ENCODE data around the gene ARR3. TPM values are rescaled to one million over a fixed set of nuclear protein-coding genes. Genes with fewer than 3 reads are reported as not detected.
"Not testable (repeated sequence)": the region's sequence is repeated elsewhere in the genome, so short reads cannot be mapped to it uniquely, and the experiment has no call there.

Gene ARR3
- total RNA-seq, 2 experiments from 2014 or later = not detected

DNA sequence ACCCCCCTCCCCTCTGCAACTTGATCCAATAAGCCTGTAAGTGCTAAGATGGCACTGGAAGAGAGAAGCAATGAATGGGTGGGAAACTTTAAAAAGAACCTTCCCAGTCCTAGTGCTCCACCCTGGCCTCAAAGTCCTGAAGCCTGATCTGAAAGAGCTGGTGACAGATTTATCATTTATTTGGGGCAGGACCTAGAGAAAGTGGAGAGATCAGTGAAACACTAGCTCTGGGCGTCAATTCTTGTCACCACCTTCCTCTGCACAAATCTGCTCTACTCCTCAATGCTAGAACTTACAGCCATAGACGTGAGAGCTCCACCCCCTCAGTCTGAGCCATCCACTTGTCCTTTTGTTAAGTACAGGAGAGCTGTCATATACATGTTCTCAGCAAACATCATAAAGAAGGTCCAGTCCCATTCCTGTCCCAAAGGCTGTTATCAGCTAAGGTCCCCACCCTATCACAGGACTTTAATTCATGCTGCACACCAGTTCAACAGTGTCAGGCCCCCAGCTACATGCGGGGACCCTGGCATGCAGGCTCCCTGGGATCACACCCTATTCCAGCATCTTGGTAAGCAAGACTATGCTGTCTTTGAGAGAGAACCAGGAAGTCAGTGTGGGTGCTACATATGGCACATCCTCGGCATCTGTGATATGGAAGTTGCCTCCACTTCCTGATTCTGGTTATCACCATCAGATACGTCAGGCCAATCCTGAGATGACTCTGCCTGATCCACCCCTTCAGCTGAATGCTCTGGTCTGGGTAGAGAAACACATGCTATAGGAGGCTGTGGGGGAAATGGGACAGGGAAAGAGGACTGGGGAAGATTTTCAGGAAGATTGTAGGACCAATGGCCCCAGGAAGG, 10.5 kb upstream of the ARR3 start:
- Mint-ChIP-seq H3K4me1 (peaks cover 15% of the 10 kb centered on the region), H3K4me3 (peak overlapping the region; percentile 11), H3K9me3 (no peaks in the 10 kb centered on the region), H3K27ac (no peak overlapping the region), H3K27me3 (no peaks in the 10 kb centered on the region), H3K36me3 (peaks cover 10% of the 10 kb centered on the region)
- DNase-seq = no peak

DNA sequence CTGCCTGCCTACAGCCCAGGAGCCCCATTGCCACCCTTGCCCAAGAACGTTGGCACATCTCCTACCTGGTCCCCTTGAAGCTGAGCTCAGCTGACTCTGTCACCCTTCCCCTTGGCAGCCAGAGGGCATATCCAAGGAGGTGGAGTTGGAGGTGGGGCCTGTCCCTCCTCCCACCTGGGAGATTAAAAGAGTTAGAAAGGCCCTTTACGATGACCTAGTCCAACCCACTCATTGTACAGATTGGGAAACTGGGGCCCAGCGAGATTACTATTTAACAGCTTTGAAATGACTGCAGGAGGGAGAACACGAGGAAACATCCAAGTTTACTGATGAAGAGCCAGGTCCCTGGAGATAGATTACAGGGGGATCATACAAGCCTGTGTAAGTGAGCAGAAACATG, 8.0 kb upstream of the ARR3 start, which contains the start of gene P2RY4:
Gene P2RY4 (minus strand): TSS at position 101 of the 400 bp plus-strand sequence. CDS start 580 bp downstream, outside the sequence.
- no peaks in the 10 kb centered on the region for H3K27me3 Mint-ChIP-seq
- H3K4me1 Mint-ChIP-seq = no peaks in the 10 kb centered on the region
- peaks cover 3% of the 10 kb centered on the region for H3K36me3 Mint-ChIP-seq
- DNase-seq = no peak
- no peak within 1 kb of the TSS for H3K4me3 Mint-ChIP-seq
- no peaks in the 10 kb centered on the region for H3K9me3 Mint-ChIP-seq
- H3K27ac Mint-ChIP-seq = no peak within 1 kb of the TSS

DNA sequence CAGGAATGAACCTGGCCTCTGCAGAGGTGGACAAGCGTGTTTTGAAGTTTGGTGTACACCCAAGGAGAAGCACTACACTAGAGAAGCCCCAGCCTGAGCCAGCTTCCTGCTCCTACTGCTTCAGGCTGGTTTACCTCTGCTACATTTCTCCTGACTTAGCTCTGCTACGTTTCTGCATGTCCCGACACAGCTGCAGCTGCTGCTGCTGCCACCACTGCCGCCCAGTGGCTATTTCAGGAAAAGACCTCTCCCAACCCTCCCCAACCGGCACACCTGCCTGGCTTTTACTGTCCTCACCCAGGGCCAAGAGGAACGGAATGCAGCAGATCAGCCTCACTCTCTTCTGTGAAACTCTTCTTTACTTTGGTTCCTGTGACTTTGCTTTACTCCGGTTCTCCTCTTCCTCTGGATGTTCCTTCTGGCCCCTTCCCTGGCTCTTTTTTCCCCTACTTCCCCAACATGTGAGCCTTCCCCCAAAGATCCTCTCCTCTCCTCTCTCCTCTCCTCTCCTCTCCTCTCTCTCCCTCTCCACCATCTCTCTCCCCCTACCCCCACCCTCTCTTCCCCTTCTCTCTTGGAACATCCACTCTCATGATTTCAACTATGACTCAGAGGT, 5.1 kb upstream of the ARR3 start:
- Mint-ChIP-seq H3K27me3 (no peaks in the 10 kb centered on the region), H3K4me3 (no peak overlapping the region), H3K27ac (no peak overlapping the region), H3K36me3 (peaks cover 3% of the 10 kb centered on the region), H3K4me1 (no peaks in the 10 kb centered on the region), H3K9me3 (no peaks in the 10 kb centered on the region)
- DNase-seq = peak; percentile 36

DNA sequence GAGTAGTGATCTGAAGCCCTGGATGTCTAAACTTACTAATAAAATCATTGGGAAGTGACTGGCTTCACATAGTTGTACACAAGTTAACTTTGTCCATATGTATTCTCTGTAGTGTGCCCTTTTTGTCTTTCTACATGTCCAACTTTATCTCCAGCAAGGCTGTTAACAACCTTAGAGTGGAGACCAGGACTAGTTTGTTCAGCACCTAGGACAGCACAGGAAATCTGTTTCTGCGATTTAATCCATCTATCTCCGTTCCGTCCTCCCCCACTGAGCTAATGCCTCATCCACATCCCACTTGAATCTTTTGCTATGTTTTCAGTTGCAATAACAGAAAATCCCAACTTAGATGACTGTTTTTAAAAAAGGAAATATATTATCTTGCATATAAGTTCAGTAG, 3.4 kb upstream of the ARR3 start:
- Mint-ChIP-seq H3K4me3 (no peak overlapping the region), H3K36me3 (peaks cover 1% of the 10 kb centered on the region), H3K4me1 (no peaks in the 10 kb centered on the region), H3K9me3 (no peaks in the 10 kb centered on the region), H3K27ac (no peak overlapping the region), H3K27me3 (no peaks in the 10 kb centered on the region)
- DNase-seq = no peak

DNA sequence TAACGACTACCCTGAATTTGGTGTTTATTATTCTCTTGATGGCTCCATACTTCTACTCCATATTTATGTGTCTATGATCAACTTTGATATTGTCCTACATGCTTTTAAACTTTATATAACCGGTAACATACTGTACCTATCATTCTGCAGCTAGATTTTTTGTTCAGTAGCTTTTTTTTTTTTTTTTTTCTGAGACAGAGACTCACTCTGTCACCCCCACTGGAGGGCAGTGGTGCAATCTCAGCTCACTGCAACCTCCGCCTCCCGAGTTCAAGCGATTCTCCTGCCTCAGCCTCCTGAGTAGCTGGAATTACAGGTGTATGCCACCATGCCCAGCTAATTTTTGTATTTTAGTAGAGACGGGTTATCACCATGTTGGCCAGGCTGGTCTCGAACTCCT, 5.9 kb downstream of the ARR3 start:
- H3K27me3 Mint-ChIP-seq, DNase-seq, H3K27ac Mint-ChIP-seq, H3K4me1 Mint-ChIP-seq, H3K36me3 Mint-ChIP-seq, H3K4me3 Mint-ChIP-seq, H3K9me3 Mint-ChIP-seq: not testable (repeated sequence)

DNA sequence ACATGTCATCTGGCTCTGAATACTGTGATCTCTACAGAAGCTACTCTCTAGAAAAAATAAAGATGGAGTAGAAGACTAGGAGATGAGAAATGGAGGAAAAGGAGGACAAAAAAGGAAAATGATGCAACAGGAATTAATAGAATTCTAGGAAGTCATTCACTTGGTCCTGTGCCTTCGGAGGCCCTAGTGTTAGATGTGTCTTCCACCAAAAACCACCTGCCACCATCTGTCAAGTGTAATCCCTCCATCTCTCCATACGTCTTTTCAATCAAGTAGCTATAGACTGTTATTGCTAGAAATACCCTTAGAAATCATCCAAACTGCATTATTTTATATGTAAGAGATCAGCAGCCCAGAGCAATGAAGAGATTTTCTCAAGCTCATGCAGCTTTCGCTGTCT, 10.9 kb downstream of the ARR3 start:
- DNase-seq = no peak
- no peak overlapping the region for H3K27ac Mint-ChIP-seq
- no peaks in the 10 kb centered on the region for H3K4me1 Mint-ChIP-seq
- peaks cover 11% of the 10 kb centered on the region for H3K36me3 Mint-ChIP-seq
- H3K9me3 Mint-ChIP-seq = no peaks in the 10 kb centered on the region
- H3K4me3 Mint-ChIP-seq = no peak overlapping the region
- no peaks in the 10 kb centered on the region for H3K27me3 Mint-ChIP-seq

DNA sequence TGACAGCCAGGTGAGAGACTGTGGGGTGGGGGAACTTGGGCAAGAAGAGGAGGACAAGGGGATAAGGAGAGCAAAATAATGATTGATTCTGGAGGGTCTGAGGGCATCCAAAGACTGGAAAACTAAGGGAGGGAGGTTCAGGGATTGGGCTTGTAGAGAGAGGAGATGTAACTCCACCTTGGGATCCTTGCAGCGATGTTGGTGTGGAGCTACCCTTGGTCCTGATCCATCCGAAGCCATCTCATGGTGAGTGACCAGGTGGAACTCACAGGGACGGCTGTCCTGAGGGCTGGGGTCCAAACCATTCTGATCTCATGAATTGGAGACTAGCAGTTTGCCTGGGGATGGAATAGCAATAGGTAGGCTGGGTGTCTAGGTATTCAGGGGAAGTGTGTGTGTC, 12.4 kb downstream of the ARR3 start:
- H3K27me3 Mint-ChIP-seq = no peaks in the 10 kb centered on the region
- H3K9me3 Mint-ChIP-seq = no peaks in the 10 kb centered on the region
- H3K27ac Mint-ChIP-seq = no peak overlapping the region
- no peak overlapping the region for H3K4me3 Mint-ChIP-seq
- peaks cover 11% of the 10 kb centered on the region for H3K36me3 Mint-ChIP-seq
- no peaks in the 10 kb centered on the region for H3K4me1 Mint-ChIP-seq
- no peak for DNase-seq

DNA sequence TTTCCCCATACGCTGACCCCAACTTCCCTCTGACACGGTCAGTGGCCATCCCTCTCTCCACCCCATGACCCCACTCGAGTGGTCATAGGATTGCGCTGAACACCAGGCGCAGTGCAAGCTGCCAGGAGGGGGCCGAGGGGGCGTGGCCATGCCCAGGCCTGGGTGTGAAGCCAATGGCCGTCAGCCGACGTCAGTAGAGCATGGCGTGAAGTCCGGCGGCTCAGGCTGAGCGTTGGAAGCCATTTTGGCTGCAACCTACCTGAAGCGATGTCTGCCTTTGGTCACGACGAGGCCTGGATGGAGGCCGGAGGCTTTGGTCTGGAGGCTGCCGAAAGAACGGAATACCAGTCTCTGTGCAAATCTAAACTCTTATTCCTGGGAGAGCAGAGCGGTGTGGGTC, 13.8 kb downstream of the ARR3 start, which contains the start of gene RAB41:
Gene RAB41 (plus strand): TSS at position 222 of the 400 bp plus-strand sequence. CDS start 46 bp downstream, at position 268.
- Mint-ChIP-seq H3K27me3 (no peaks in the 10 kb centered on the region), H3K27ac (no peak within 1 kb of the TSS), H3K36me3 (peaks cover 18% of the 10 kb centered on the region), H3K9me3 (no peaks in the 10 kb centered on the region), H3K4me3 (no peak within 1 kb of the TSS), H3K4me1 (no peaks in the 10 kb centered on the region)
- no peak for DNase-seq

DNA sequence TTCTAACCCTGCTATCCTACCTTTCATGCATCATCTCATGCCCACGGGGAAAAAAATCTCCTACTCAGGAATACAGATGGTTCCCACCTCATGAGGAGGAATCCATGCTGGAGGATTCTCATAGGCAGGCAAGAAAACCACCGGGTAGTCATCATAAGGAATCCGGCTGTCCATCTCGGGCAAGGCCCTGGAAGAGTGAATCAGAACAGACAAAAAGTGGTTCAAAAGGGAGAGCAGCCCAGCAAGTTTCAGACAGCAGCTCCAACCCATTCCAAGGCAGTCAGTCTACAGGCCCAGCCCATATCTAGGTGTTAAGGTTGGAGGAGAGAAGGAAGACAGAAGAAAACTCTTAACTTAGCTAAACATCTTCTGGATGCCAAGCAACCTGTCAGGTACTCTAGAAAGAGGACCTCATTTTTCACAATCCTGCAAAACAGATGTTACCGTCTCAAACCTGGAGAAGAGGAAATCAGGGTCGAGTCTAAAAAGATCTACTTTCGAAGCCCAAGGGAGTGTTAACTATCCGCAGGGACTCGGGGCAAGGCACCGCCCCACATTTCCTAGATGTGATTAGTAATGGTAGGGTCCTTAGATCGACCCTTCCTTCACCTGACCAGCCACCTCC, 21.1 kb downstream of the ARR3 start:
- Mint-ChIP-seq H3K4me3 (peak overlapping the region; percentile 90), H3K27me3 (no peaks in the 10 kb centered on the region), H3K36me3 (peaks cover 9% of the 10 kb centered on the region), H3K27ac (peak overlapping the region; percentile 86), H3K4me1 (peaks cover 9% of the 10 kb centered on the region), H3K9me3 (no peaks in the 10 kb centered on the region)
- no peak for DNase-seq

DNA sequence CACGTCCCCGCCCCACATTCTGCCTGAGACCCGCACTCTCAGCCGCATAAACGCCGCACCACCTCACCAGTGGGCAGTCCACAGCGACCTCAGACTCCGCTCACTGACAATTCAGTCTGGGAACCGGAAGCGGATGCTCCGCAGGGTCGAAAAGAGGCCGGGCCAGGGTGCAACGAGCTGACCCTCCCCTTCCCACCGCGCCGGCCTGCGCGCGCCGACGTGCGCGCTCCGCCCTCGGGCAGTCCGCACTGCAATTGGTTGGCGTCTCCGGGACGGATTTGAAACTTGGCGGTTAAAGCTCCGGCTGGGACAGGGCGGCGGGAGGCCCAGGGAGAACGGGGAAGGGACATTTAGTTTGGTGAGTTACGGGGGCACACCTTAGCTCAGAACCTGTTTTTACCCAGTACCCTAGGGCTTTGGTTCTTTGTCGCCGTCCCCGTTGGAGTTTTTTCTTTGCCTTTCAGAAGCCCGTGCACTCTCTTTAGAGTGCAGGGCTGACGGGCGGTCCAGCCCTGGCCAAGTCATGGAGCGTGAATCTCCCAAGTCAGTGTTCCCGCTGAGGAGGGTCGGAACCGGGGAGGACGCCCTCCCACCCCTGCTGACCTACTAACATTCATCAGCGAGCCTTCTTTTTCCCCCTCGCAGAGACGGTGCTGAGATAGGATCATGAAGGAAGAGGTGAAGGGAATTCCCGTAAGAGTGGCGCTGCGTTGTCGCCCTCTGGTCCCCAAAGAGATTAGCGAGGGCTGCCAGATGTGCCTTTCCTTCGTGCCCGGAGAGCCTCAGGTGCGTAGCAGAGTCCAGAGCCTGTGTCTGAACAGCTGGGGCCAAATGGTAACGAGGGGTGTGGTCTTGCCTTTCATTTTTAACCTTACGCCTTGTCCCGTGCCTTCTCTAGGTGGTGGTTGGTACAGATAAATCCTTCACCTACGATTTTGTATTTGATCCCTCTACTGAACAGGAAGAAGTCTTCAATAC, 21.9 kb downstream of the ARR3 start, which contains the start of the genes KIF4A and PDZD11:
Gene KIF4A (plus strand): TSS at position 312 of the 978 bp plus-strand sequence. CDS start 355 bp downstream, at position 667.
Gene PDZD11 (minus strand): TSS at position 135 of the 978 bp plus-strand sequence. CDS start 586 bp downstream, outside the sequence.
- Mint-ChIP-seq H3K36me3 (peaks cover 9% of the 10 kb centered on the region), H3K27ac (peak within 1 kb of the TSS; percentile 86), H3K9me3 (no peaks in the 10 kb centered on the region), H3K4me3 (peak within 1 kb of the TSS; percentile 90), H3K4me1 (peaks cover 9% of the 10 kb centered on the region), H3K27me3 (no peaks in the 10 kb centered on the region)
- peak; percentile 85 for DNase-seq

DNA sequence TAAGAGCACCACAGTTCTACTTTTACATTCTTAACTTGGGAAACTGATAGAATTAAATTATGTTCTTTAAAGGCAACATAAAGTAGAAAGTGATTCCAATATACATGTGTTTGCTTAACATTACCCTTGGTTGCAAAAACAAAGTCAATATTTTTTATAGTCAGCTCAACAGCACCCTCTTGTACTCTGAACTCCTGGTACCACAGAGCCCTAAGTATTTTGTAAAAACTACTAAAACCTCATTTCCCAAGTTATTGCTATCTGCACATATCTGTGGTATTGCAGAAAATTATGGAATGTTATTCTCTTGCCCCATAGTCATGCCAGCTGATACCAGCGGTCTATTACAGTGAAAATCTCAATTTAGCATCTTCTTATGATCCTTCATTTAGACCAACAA, 24.7 kb downstream of the ARR3 start:
- Mint-ChIP-seq H3K9me3 (no peaks in the 10 kb centered on the region), H3K4me3 (no peak overlapping the region), H3K4me1 (peaks cover 9% of the 10 kb centered on the region), H3K27ac (no peak overlapping the region), H3K27me3 (no peaks in the 10 kb centered on the region), H3K36me3 (peaks cover 4% of the 10 kb centered on the region)
- no peak for DNase-seq

DNA sequence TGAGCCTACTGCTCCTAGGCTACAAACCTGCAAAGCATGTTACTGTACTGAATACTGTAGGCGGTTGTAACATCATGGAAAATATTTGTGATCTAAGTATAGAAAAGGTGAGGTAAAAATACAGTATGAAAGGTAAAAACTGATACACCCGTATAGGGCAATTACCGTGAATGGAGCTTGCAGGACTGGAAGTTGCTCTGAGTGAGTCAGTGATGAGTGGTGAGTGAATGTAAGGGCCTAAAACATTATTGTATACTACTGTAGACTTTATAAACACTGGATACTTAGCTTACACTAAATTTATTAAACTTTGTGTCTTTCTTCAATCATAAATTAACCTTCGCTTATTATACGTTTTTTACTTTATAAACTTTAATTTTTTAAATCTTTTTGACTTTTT, 25.5 kb downstream of the ARR3 start:
- Mint-ChIP-seq H3K36me3 (peaks cover 4% of the 10 kb centered on the region), H3K4me1 (peaks cover 9% of the 10 kb centered on the region), H3K27ac (no peak overlapping the region), H3K9me3 (no peaks in the 10 kb centered on the region), H3K27me3 (no peaks in the 10 kb centered on the region), H3K4me3 (no peak overlapping the region)
- no peak for DNase-seq

DNA sequence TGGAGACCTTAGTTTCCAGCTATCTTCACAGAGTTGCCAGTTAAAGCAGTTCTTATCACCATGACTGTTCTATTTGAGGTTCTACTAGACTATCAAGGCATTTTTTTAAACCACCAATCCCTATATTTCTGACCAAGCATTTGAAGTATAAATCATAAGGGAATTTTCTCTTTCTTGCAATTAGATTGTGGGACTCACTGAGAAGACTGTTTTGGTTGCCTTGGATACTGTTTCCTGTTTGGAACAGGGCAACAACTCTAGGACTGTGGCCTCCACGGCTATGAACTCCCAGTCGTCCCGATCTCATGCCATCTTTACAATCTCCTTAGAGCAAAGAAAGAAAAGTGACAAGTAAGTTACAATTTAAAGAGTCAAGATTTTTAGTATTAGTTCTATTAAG, 33.6 kb downstream of the ARR3 start:
- peaks cover 1% of the 10 kb centered on the region for H3K9me3 Mint-ChIP-seq
- H3K27me3 Mint-ChIP-seq = no peaks in the 10 kb centered on the region
- peaks cover 23% of the 10 kb centered on the region for H3K36me3 Mint-ChIP-seq
- H3K4me1 Mint-ChIP-seq = no peaks in the 10 kb centered on the region
- DNase-seq = no peak
- no peak overlapping the region for H3K4me3 Mint-ChIP-seq
- H3K27ac Mint-ChIP-seq = no peak overlapping the region

DNA sequence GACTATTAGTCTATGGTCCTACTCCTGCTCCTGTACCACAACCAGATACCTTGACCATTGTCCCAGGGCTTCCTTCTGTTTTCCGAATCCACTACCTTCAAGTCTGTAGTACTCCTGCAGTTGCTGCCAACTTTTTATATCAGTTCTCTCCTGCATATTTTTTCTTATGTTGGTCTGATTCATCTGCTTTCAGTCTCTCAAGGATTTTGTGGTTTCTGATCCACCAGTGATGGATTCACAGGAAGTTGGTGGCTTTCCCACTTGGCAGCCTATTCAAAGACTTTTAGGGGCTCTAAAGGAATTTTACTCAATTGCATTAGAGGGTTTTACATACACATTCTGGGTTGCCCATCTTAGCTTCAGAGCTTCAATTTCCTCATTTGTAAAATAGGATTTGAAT, 45.4 kb downstream of the ARR3 start:
- Mint-ChIP-seq H3K36me3 (peaks cover 10% of the 10 kb centered on the region), H3K27me3 (no peaks in the 10 kb centered on the region), H3K9me3 (no peaks in the 10 kb centered on the region), H3K4me3 (no peak overlapping the region), H3K27ac (no peak overlapping the region), H3K4me1 (no peaks in the 10 kb centered on the region)
- no peak for DNase-seq
